Measurements from ENCODE around the gene SH3RF1. TPM values are rescaled to one million over a fixed set of nuclear protein-coding genes. Genes with fewer than 3 reads are reported as not detected.

The SH3RF1 gene
- total and polyA plus RNA-seq, 2 of the 8 experiments (the other 6 are each of a cell fraction or from before 2014, with no cell fraction given) = 6.9 to 15.1 TPM

- FAIRE-seq = no peak
- Histone ChIP-seq H2BK12ac (ENCODE audit: low read depth, low read length) (no peak overlapping the region), H4K91ac (replicated peaks; ENCODE audit: insufficient read length, low read length) (no peak overlapping the region), H3K36me3 (ENCODE audit: control insufficient read depth in 2 of 4, insufficient read depth in 4 of 4, low read length in 3 of 4) (no peaks in the 10 kb centered on the region), H4K20me1 (replicated peaks in 1 of 2; ENCODE audit: control insufficient read depth in 1 of 2, insufficient read depth in 2 of 2, low read length in 2 of 2) (no peaks in the 10 kb centered on the region), H3K27me3 (replicated peaks in 1 of 4; ENCODE audit: control insufficient read depth in 3 of 4, extremely low read depth in 1 of 4, insufficient read depth in 3 of 4, low read length in 3 of 4) (no peaks in the 10 kb centered on the region), H3K56ac (replicated peaks; ENCODE audit: insufficient read length, low read depth, low read length) (no peak overlapping the region), H3K18ac (ENCODE audit: extremely low read depth, low read length) (no peak overlapping the region), H2BK5ac (ENCODE audit: low read depth, low read length) (no peak overlapping the region), H3K9me3 (ENCODE audit: insufficient read depth in 2 of 2, low read depth in 1 of 2, low read length in 1 of 2) (no peaks in the 10 kb centered on the region), H2BK120ac (replicated peaks; ENCODE audit: low read depth, low read length) (no peak overlapping the region), H3K4me1 (replicated peaks in 1 of 4; ENCODE audit: control insufficient read depth in 3 of 4, insufficient read depth in 4 of 4, low read length in 3 of 4) (no peaks in the 10 kb centered on the region; a peak in 1 of 7 replicates), H3K79me1 (ENCODE audit: low read depth, low read length) (no peaks in the 10 kb centered on the region), H3K4me2 (ENCODE audit: insufficient read depth in 1 of 2, low read depth in 2 of 2, low read length in 2 of 2) (no peak overlapping the region), H4K5ac (ENCODE audit: insufficient read length, low read depth, low read length) (no peak overlapping the region), H3K23me2 (ENCODE audit: low read depth, low read length) (no peaks in the 10 kb centered on the region), H2AFZ (ENCODE audit: low read length) (no peak overlapping the region), H4K8ac (ENCODE audit: extremely low read depth, insufficient read depth, low read length) (no peak overlapping the region), H2AK5ac (ENCODE audit: low read depth, low read length) (no peak overlapping the region), H3K79me2 (ENCODE audit: control insufficient read depth in 1 of 2, insufficient read depth in 2 of 2, low read length in 2 of 2) (no peaks in the 10 kb centered on the region), H3K23ac (ENCODE audit: insufficient read length) (no peak overlapping the region), H2BK15ac (ENCODE audit: low read length) (no peak overlapping the region), H3K4ac (replicated peaks; ENCODE audit: insufficient read length, low read depth, low read length) (no peak overlapping the region), H3K9ac (replicated peaks in 1 of 4; ENCODE audit: extremely low read depth in 1 of 4, low read depth in 3 of 4, low read length in 3 of 4) (no peak overlapping the region), H3K14ac (ENCODE audit: insufficient read length) (no peak overlapping the region), H2BK20ac (ENCODE audit: low read length) (no peak overlapping the region), H3K27ac (ENCODE audit: low read depth, low read length) (no peak overlapping the region), H3K4me3 (ENCODE audit: extremely low read depth in 1 of 4, insufficient read depth in 2 of 4, low read depth in 3 of 4, low read length in 4 of 4) (no peak overlapping the region)
- DNase-seq (ENCODE audit: low read depth in 1 of 2, low spot score in 2 of 2) = no peak
- ChIA-PET POLR2A (ENCODE audit: partially characterized antibody) (no interaction called here), CTCF (ENCODE audit: partially characterized antibody) (no interaction called here)
- WGBS, 2 experiments (ENCODE audit: extremely low coverage in 1 of 2, insufficient coverage in 1 of 2, insufficient read length in 1 of 2, insufficient replicate concordance in 2 of 2, low coverage in 1 of 2, low lambda C conversion rate in 2 of 2, missing lambda C conversion rate in 1 of 2) = 91% methylated on average over 1 of the region's 1 CpG; no CpG with 5 or more reads in 1 of the 2 experiments
- no peak for TF ChIP-seq PHF8 (conservative IDR thresholded peaks at IDR 0.05; ENCODE audit: low read depth, low read length)
These were observed 42.7 kb downstream of the SH3RF1 start for GRCh38 chr4:169228076-169228475.
